CD4-positive, alpha-beta memory T cell (primary cell): ENCODE measurements around the gene NMT2. TPM values are rescaled to one million over a fixed set of nuclear protein-coding genes. Genes with fewer than 3 reads are reported as not detected.

ENCODE experiments used
- CTCF ChIA-PET: fragments of 350-600 bp; sonication (Branson Sonifier 250); formaldehyde crosslinking; loops from one replicate; lab custom pipeline; 2021; ENCODE audit warnings: inconsistent platforms; ENCODE audit not compliant: partially characterized antibody; lab: Charles Lee
- POLR2A ChIA-PET: fragments of 350-600 bp; sonication (Branson Sonifier 250); formaldehyde crosslinking; loops from one replicate; lab custom pipeline; 2021; ENCODE audit not compliant: partially characterized antibody; lab: Charles Lee
- DNase-seq, 5 donors: peaks; one replicate each; pipeline versions ENCODE4 v3.0.0 to v3.0.0-alpha.2; 2020 to 2022; ENCODE audit warnings: mixed read lengths in 1 of 5
- H3K27ac ChIP-seq: one replicate; pipeline ENCODE4 v1.7.0; 2013; ENCODE audit warnings: low read depth, low read length
- H3K27me3 ChIP-seq: 2 replicates; pipeline ENCODE4 v1.7.0; 2013; ENCODE audit warnings: mild to moderate bottlenecking, low read length, moderate library complexity; ENCODE audit not compliant: insufficient read depth
- H3K36me3 ChIP-seq: 2 replicates; pipeline ENCODE4 v1.7.0; 2013; ENCODE audit warnings: mild to moderate bottlenecking, low read length, moderate library complexity; ENCODE audit not compliant: insufficient read depth
- H3K4me1 ChIP-seq: 2 replicates; pipeline ENCODE4 v1.7.0; 2013; ENCODE audit warnings: mild to moderate bottlenecking, low read length, moderate library complexity; ENCODE audit not compliant: insufficient read depth
- H3K4me3 ChIP-seq, 2 donors: one replicate each; pipeline ENCODE4 v1.7.0; 2013; ENCODE audit warnings: low read length in 2 of 2, mild to moderate bottlenecking in 1 of 2
- H3K9me3 ChIP-seq, 2 donors: one replicate each; pipeline ENCODE4 v1.7.0; 2013; ENCODE audit warnings: low read length in 2 of 2, control low read depth in 1 of 2; ENCODE audit not compliant: control insufficient read depth in 1 of 2
- H3K27ac Mint-ChIP-seq, 7 donors: one replicate each; pipeline ENCODE4 v1.8.0; 2020 to 2021; ENCODE audit warnings: mixed read lengths in 7 of 7, mild to moderate bottlenecking in 6 of 7, inconsistent platforms in 3 of 7, moderate library complexity in 3 of 7
- H3K27me3 Mint-ChIP-seq, 2 donors: one replicate each; pipeline ENCODE4 v1.8.0; 2020 to 2021; ENCODE audit warnings: mixed read lengths in 2 of 2
- H3K36me3 Mint-ChIP-seq, 2 donors: one replicate each; pipeline ENCODE4 v1.8.0; 2020 to 2021; ENCODE audit warnings: mixed read lengths in 2 of 2, inconsistent platforms in 1 of 2, mild to moderate bottlenecking in 1 of 2
- H3K4me1 Mint-ChIP-seq, 4 donors: one replicate each; pipeline ENCODE4 v1.8.0; 2020 to 2021; ENCODE audit warnings: mixed read lengths in 4 of 4, mild to moderate bottlenecking in 1 of 4
- H3K4me3 Mint-ChIP-seq, 8 donors: one replicate each; pipeline ENCODE4 v1.8.0; 2020 to 2021; ENCODE audit warnings: mixed read lengths in 8 of 8, mild to moderate bottlenecking in 7 of 8, moderate library complexity in 6 of 8, inconsistent platforms in 3 of 8
- H3K9me3 Mint-ChIP-seq, 8 donors: one replicate each; pipeline ENCODE4 v1.8.0; 2020 to 2021; ENCODE audit warnings: mixed read lengths in 8 of 8, mild to moderate bottlenecking in 5 of 8, inconsistent platforms in 3 of 8, moderate library complexity in 1 of 8
- intact Hi-C: fragments of 100-400 bp; cut with micrococcal nuclease; formaldehyde crosslinking; loops from one replicate; pipeline ENCODE4 v1.15.1; 2023
- polyA plus RNA-seq, 2 donors: library from polyadenylated mRNA; unstranded; fragments of 300-500 nt; fragmentation: Illumina TruSeq; gene quantifications; one replicate each; pipeline ENCODE4 v1.2.3, GENCODE V29; 2021
- total RNA-seq, 2 experiments: library from RNA; stranded (reverse); gene quantifications; one replicate each; pipeline ENCODE4 v1.2.3, GENCODE V29; 2021

The NMT2 gene
- total and polyA plus RNA-seq, 4 experiments from 2014 or later = 38.7 to 101 (median 77.4) TPM

DNA sequence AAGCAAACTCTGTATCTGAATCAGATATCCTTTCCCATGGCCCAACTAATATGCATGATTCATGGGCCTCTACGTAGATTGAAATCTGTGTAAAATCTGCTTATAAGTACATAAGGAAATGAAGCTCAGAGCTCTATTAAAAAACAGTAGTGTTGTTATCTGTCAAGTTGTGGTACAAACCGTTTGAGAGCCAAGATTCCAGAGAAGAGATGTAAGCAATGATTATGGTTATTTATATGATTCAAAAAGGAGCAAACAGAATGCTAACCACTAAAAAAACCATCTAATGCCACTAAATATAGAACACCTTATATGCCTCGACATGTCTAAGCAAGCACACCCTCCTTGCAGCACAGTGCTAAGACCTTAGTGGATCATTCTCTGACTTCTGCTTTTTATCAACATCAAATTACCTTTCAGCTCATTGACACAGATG, 44.7 kb downstream of the NMT2 start:
- no peaks in the 10 kb centered on the region for H3K4me1 ChIP-seq
- H3K4me3 ChIP-seq = no peak overlapping the region
- intact Hi-C loops = no loop called here
- no peak overlapping the region for H3K4me3 Mint-ChIP-seq
- H3K27me3 Mint-ChIP-seq = no peaks in the 10 kb centered on the region
- H3K36me3 Mint-ChIP-seq = peaks cover 33 to 61% of the 10 kb centered on the region in 2 donors
- no peaks in the 10 kb centered on the region for H3K9me3 ChIP-seq
- peak overlapping the region in 6 of 7 donors; percentile 2 to 63 (median 15) for H3K27ac Mint-ChIP-seq
- ChIA-PET CTCF (interaction anchor here (1.0 to 6.0 kb wide), 3 partner anchors 16 to 251 kb away, joined by 4 to 34 read pairs (median 7); no protein-coding TSS in a partner anchor), POLR2A (interaction anchor here (0.9 to 1.3 kb wide), 4 partner anchors 11 to 86 kb away, joined by 3 to 4 read pairs (median 3); partner anchors contain the start of gene NMT2)
- peaks cover 0 to 1% (median 0%) of the 10 kb centered on the region in 8 donors for H3K9me3 Mint-ChIP-seq
- peaks cover 19% of the 10 kb centered on the region for H3K36me3 ChIP-seq
- H3K27me3 ChIP-seq = no peaks in the 10 kb centered on the region
- peaks cover 4 to 29% (median 14%) of the 10 kb centered on the region in 4 donors for H3K4me1 Mint-ChIP-seq
- no peak for DNase-seq
- no peak overlapping the region for H3K27ac ChIP-seq

- no peak overlapping the region for H3K27ac ChIP-seq
- Mint-ChIP-seq H3K36me3 (peaks cover 22 to 52% of the 10 kb centered on the region in 2 donors), H3K4me1 (peaks cover 4 to 29% (median 12%) of the 10 kb centered on the region in 4 donors), H3K27me3 (no peaks in the 10 kb centered on the region), H3K4me3 (peak overlapping the region in 1 of 8 donors; percentile 46), H3K27ac (peak overlapping the region; percentile 45 to 83 (median 61)), H3K9me3 (no peaks in the 10 kb centered on the region)
- H3K4me3 ChIP-seq = no peak overlapping the region
- H3K4me1 ChIP-seq = no peaks in the 10 kb centered on the region
- DNase-seq = no peak
- peaks cover 27% of the 10 kb centered on the region for H3K36me3 ChIP-seq
- no peaks in the 10 kb centered on the region for H3K9me3 ChIP-seq
- POLR2A ChIA-PET = interaction anchor here (1.3 kb wide), 1 partner anchor 87 kb away, joined by 3 read pairs; no protein-coding TSS in a partner anchor
- CTCF ChIA-PET = interaction anchor here (0.7 to 6.0 kb wide), 6 partner anchors 9 to 157 kb away, joined by 3 to 34 read pairs (median 6); no protein-coding TSS in a partner anchor
- intact Hi-C loops = no loop called here
- no peaks in the 10 kb centered on the region for H3K27me3 ChIP-seq
Measured at GRCh38 chr10:15122477-15123030, 45.9 kb downstream of the NMT2 start.

GRCh38 chr10:15121707-15122106, 46.8 kb downstream of the NMT2 start:
- H3K27ac ChIP-seq = no peak overlapping the region
- no peak overlapping the region for H3K4me3 ChIP-seq
- no peaks in the 10 kb centered on the region for H3K9me3 ChIP-seq
- Mint-ChIP-seq H3K4me1 (peaks cover 4 to 29% (median 12%) of the 10 kb centered on the region in 4 donors), H3K27ac (peak overlapping the region in 1 of 7 donors; percentile 61), H3K27me3 (no peaks in the 10 kb centered on the region), H3K36me3 (peaks cover 22 to 49% of the 10 kb centered on the region in 2 donors), H3K9me3 (no peaks in the 10 kb centered on the region), H3K4me3 (no peak overlapping the region)
- H3K27me3 ChIP-seq = no peaks in the 10 kb centered on the region
- intact Hi-C loops = no loop called here
- peaks cover 27% of the 10 kb centered on the region for H3K36me3 ChIP-seq
- CTCF ChIA-PET = interaction anchor here (0.8 to 6.0 kb wide), 2 partner anchors 16 to 50 kb away, joined by 3 to 34 read pairs; no protein-coding TSS in a partner anchor
- POLR2A ChIA-PET = no interaction called here
- H3K4me1 ChIP-seq = no peaks in the 10 kb centered on the region
- no peak for DNase-seq

- Mint-ChIP-seq H3K4me1 (peaks cover 6 to 29% (median 12%) of the 10 kb centered on the region in 4 donors), H3K27me3 (no peaks in the 10 kb centered on the region), H3K4me3 (no peak overlapping the region), H3K9me3 (no peaks in the 10 kb centered on the region), H3K36me3 (peaks cover 17 to 45% of the 10 kb centered on the region in 2 donors), H3K27ac (no peak overlapping the region)
- ChIA-PET CTCF (no interaction called here), POLR2A (no interaction called here)
- Histone ChIP-seq H3K9me3 (no peaks in the 10 kb centered on the region), H3K27me3 (no peaks in the 10 kb centered on the region), H3K36me3 (peaks cover 27% of the 10 kb centered on the region), H3K27ac (no peak overlapping the region), H3K4me1 (no peaks in the 10 kb centered on the region), H3K4me3 (no peak overlapping the region)
- DNase-seq = no peak
- intact Hi-C loops = no loop called here
Measured at GRCh38 chr10:15120523-15120922, 48.0 kb downstream of the NMT2 start.

- H3K9me3 Mint-ChIP-seq = no peaks in the 10 kb centered on the region
- H3K4me3 Mint-ChIP-seq = no peak overlapping the region
- no peak overlapping the region for H3K4me3 ChIP-seq
- H3K27ac ChIP-seq = no peak overlapping the region
- no peaks in the 10 kb centered on the region for H3K9me3 ChIP-seq
- no peaks in the 10 kb centered on the region for H3K27me3 ChIP-seq
- no peaks in the 10 kb centered on the region for H3K27me3 Mint-ChIP-seq
- intact Hi-C loops = no loop called here
- DNase-seq = no peak
- CTCF ChIA-PET = interaction anchor here (0.9 kb wide), 1 partner anchor 21 kb away, joined by 3 read pairs; no protein-coding TSS in a partner anchor
- peaks cover 24% of the 10 kb centered on the region for H3K36me3 ChIP-seq
- H3K36me3 Mint-ChIP-seq = peaks cover 10 to 35% of the 10 kb centered on the region in 2 donors
- peak overlapping the region in 1 of 7 donors; percentile 38 for H3K27ac Mint-ChIP-seq
- H3K4me1 Mint-ChIP-seq = peaks cover 2 to 13% (median 9%) of the 10 kb centered on the region in 4 donors
- H3K4me1 ChIP-seq = no peaks in the 10 kb centered on the region
- POLR2A ChIA-PET = no interaction called here
Measured at GRCh38 chr10:15118615-15119014, 49.9 kb downstream of the NMT2 start.

DNA sequence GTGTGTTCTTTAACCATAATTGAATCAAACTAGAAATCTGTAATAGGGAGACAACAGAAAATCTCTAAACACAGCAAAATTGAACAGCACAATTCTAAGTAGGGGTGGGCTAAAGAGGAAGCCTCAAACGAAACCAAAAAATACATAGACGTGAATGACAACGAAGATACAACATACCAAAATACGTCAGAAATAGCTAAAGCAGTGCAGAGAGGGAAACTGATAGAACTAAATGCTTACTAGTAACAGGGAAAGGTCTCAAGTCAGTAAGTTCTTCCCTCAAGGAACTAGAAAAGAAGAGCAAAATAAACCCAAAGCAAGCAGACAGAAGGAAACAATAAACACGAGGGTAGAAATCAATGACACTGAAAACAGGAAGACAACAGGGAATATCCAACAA, 52.3 kb downstream of the NMT2 start:
- CTCF ChIA-PET = no interaction called here
- POLR2A ChIA-PET = interaction anchor here (0.6 kb wide), 1 partner anchor 132 kb away, joined by 3 read pairs; no protein-coding TSS in a partner anchor
- Histone ChIP-seq H3K27ac (no peak overlapping the region), H3K27me3 (no peaks in the 10 kb centered on the region), H3K9me3 (no peaks in the 10 kb centered on the region), H3K36me3 (peaks cover 29% of the 10 kb centered on the region), H3K4me3 (no peak overlapping the region), H3K4me1 (no peaks in the 10 kb centered on the region)
- DNase-seq = no peak
- no peak overlapping the region for H3K27ac Mint-ChIP-seq
- no peak overlapping the region for H3K4me3 Mint-ChIP-seq
- H3K4me1 Mint-ChIP-seq = peaks cover 0 to 4% (median 3%) of the 10 kb centered on the region in 4 donors
- no peaks in the 10 kb centered on the region for H3K9me3 Mint-ChIP-seq
- intact Hi-C loops = no loop called here
- peaks cover 14 to 34% of the 10 kb centered on the region in 2 donors for H3K36me3 Mint-ChIP-seq
- H3K27me3 Mint-ChIP-seq = no peaks in the 10 kb centered on the region

GRCh38 chr10:15113766-15114165, 54.7 kb downstream of the NMT2 start:
- DNase-seq = no peak
- H3K4me3 Mint-ChIP-seq = no peak overlapping the region

More at GRCh38 chr10:15113766-15114165, 54.7 kb downstream of the NMT2 start:
- H3K27me3 ChIP-seq = no peaks in the 10 kb centered on the region
- H3K9me3 Mint-ChIP-seq = no peaks in the 10 kb centered on the region
- intact Hi-C loops = no loop called here
- peaks cover 25% of the 10 kb centered on the region for H3K36me3 ChIP-seq
- no peak overlapping the region for H3K4me3 ChIP-seq
- H3K27ac Mint-ChIP-seq = peak overlapping the region in 1 of 7 donors; percentile 68
- peaks cover 18 to 38% of the 10 kb centered on the region in 2 donors for H3K36me3 Mint-ChIP-seq
- POLR2A ChIA-PET = interaction anchor here (1.5 kb wide), 1 partner anchor 12 kb away, joined by 3 read pairs; no protein-coding TSS in a partner anchor
- CTCF ChIA-PET = interaction anchor here (0.7 to 1.2 kb wide), 3 partner anchors 9 to 98 kb away, joined by 3 to 4 read pairs (median 3); no protein-coding TSS in a partner anchor
- no peak overlapping the region for H3K27ac ChIP-seq
- no peaks in the 10 kb centered on the region for H3K27me3 Mint-ChIP-seq
- H3K4me1 Mint-ChIP-seq = peaks cover 0 to 4% (median under 1%) of the 10 kb centered on the region in 4 donors
- H3K4me1 ChIP-seq = no peaks in the 10 kb centered on the region
- no peaks in the 10 kb centered on the region for H3K9me3 ChIP-seq
